COR-L47 (cell line): ENCODE measurements around the gene RAPGEF2.

ENCODE experiments used
- DNase-seq: peaks from one replicate; lab custom pipeline; 2025; lab: John Stamatoyannopoulos, UW

The RAPGEF2 gene

GRCh38 chr4:159197260-159197884 lies 94.5 kb downstream of the RAPGEF2 start:
- DNase-seq: no peak

GRCh38 chr4:159197885-159198269 lies 95.0 kb downstream of the RAPGEF2 start:
- no peak for DNase-seq

DNA sequence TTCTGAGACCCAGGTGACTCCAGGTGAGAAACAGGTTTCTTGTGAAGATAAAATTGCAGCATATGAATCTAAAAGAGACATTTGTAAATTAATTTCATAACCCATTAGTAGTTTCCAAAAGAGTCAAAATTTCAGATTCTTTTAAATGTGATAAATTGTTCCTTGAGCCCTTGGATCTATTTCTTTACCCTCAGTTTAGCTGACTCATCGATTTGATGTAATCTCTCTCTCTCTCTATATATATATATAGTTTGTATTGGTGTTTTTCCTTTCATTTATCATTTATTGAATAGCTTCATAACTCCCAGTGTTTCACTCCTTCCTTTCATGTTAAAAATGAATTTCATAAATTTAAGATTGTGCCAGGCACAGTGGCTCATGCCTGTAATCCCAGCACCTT lies 96.9 kb downstream of the RAPGEF2 start:
- DNase-seq: no peak

DNA sequence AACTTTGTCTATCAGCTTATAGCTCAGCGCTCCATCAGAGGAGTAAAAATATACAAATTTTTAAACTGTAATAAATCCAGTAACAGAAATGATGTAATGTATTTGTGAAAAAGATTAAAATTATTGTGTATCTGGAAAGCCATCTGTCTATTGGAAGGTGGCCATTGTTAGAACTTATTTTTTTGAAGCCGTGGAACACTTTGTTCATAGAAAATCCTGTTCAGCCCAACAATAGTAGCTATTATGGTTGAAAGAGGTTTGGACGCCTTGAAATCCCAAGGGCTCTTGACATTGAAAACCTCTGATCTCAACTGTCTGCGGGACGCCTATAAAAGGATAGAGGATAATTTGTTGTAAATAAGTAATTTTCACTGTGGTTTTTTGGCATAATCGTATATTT lies 98.3 kb downstream of the RAPGEF2 start:
- no peak for DNase-seq

DNA sequence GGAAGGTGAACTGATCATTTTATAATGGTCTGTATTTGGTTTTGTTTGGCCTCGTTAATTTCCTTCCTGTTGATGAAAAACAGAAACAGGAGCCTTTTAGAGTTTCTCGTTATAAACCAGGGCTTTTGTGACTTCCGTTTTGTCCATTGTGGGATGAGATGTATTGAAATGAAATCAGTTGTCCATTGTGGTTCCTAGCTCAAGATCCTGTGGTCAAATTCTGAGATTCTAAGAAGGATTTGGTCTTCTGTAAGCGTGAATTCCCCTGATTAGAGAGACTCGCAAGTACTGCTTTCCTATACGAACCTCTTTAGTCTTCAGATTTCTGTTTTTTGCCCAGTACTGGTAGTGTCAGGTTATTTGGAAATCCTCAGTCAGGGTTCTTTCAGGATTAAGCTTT lies 101.7 kb downstream of the RAPGEF2 start:
- no peak for DNase-seq

GRCh38 chr4:159205466-159205865 lies 102.6 kb downstream of the RAPGEF2 start:
- DNase-seq: no peak

DNA sequence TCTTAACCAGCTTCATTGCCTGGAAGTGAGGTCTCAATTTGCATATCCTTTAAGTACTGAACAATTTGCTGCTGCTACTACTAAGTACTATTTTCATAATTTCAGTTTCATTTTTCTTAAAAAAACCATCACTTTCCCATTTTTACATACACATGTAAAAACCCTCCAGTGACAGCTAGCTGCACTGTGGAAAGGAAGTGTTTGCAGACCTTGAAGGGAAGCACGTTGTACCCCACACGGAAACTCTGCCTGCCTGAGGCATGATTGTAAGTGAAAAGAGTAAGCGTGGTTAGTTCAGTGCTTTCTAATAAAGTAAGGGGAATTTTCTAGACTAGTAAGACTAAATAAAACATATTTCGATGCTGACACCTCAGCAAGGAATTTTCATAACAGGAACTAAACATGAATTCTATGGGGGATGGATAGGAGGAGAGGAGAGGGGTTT lies 103.6 kb downstream of the RAPGEF2 start:
- no peak for DNase-seq

DNA sequence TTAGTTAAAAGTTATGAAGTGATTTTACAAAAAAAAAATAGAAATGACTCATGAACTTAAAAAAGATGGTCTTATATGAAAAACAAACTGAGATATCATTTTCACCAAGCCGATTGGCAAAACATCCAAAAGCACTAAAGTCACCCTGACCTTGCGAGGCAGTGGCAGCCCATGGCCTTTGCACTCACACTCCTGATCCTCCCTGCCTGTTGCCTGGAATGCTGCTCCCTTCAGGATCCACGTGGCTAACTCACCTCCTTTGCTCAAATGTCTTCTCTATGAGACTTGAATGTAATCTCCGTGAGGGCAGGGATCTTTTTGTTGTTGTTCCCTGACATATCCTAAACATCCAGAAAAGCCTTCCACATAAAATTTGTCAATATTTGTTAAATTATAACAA lies 106.4 kb downstream of the RAPGEF2 start:
- no peak for DNase-seq

- DNase-seq: no peak
These were observed 108.1 kb downstream of the RAPGEF2 start for GRCh38 chr4:159210975-159211374.

- no peak for DNase-seq
These were observed 109.9 kb downstream of the RAPGEF2 start for GRCh38 chr4:159212675-159213293.

DNA sequence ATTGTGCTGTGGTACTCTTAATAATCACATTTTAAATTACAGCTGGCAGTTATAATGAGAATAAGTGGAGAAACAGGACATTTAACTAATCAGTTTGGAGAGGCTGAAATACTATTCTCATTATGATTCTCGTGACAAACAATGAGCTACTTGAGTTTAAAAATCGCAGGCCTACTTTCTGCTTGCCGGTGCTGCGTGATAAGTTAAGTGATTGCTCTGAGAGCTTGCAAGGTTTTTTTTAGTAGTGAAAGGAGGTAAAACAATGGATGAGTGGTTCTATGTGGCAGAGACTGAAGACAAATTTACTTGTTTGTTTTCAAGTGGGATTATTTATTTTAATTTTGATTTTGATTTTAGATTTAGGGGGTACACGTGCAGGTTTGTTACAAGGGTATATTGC lies 114.0 kb downstream of the RAPGEF2 start:
- no peak for DNase-seq

GRCh38 chr4:159219862-159220261 lies 117.0 kb downstream of the RAPGEF2 start:
- DNase-seq: no peak

DNA sequence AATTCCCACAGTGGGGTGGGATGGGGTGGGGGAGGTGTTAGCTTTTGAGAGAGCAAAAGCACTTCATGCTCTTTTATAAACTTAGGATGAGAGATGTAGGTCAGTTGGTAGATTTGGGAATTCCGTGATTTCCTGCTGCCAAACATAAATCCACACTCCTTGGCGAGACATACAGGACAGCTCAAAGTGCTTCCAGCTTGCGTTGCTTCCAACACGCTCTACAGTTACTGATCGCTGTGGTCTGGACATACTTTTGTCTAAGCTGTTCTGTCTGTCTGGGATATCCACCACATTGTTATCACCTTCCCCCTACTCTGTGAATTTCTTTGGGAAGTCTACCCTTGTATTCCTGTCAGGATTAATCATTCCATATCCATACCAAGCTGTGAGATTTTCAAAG lies 117.5 kb downstream of the RAPGEF2 start:
- DNase-seq: no peak

- no peak for DNase-seq
These were observed 118.4 kb downstream of the RAPGEF2 start for GRCh38 chr4:159221280-159221679.

- DNase-seq: no peak
These were observed 119.2 kb downstream of the RAPGEF2 start for GRCh38 chr4:159222043-159222552.

GRCh38 chr4:159224408-159224807 lies 121.5 kb downstream of the RAPGEF2 start:
- DNase-seq: no peak

DNA sequence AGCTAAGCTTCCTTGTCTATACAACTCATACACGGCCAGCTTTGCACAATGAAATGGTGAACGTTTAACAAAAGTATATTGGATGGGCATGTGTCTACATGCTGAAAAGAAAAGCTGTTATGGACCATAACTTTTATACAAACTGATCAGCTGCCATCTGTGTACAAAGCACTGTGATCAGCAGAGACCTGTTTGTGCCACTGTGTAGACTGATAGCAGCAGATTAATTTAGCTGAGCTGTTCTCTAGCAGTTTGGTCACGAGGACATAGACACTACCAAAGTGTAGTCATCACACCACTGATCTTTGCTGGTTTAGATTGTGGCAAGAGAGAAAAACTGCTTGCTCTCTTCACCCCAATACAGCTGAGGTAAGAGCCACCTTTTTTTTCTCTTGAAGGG lies 124.5 kb downstream of the RAPGEF2 start:
- DNase-seq: no peak

DNA sequence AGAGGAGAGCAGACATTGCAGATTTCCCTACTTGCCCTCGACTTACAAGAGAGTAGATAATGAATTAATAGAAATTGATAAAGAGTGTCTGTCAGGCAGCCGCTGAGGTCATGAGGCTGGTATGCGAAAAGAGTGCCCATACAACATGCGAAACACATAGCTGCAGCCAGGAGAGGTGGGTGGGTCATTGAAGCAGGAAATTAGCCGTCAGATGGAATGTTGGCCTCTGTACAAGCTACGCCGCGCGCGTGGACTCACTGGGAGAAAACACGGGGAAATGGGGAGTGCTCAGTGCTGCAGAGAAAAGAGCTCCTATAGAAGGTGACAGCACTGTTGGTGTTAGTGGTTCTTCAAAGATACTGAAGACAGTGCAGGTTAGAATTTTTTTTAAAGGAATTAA lies 125.1 kb downstream of the RAPGEF2 start:
- no peak for DNase-seq

DNA sequence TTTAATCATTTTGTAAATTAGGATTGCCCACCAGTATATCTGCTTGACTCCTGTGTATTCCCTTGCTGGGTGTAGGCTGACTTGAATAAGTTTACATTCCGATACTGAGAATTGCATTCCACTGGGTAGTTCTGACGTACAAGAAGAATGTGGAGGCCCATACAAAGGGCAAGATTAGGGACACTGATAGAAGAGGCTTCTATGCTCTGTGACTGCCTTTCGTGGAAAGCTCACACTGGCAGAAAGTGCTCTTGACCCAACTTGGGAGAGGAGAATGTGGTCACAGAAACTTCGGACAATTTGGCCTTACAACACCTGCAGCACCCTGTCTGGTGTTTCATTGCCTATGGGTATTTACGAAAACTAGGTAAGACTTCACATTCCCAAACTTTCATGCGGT lies 126.3 kb downstream of the RAPGEF2 start:
- DNase-seq: no peak

GRCh38 chr4:159232465-159233106 lies 129.7 kb downstream of the RAPGEF2 start:
- no peak for DNase-seq

GRCh38 chr4:159235779-159236368 lies 133.0 kb downstream of the RAPGEF2 start:
- no peak for DNase-seq

- no peak for DNase-seq
These were observed 135.1 kb downstream of the RAPGEF2 start for GRCh38 chr4:159237975-159238374.

- no peak for DNase-seq
These were observed 135.8 kb downstream of the RAPGEF2 start for GRCh38 chr4:159238631-159239030.
